Measurements from ENCODE around the gene SYT13. TPM values are rescaled to one million over a fixed set of nuclear protein-coding genes. Genes with fewer than 3 reads are reported as not detected.

The SYT13 gene
- polyA plus RNA-seq, 3 donors from 2014 or later = not detected

GRCh38 chr11:45275828-45276227, 10.3 kb downstream of the SYT13 start:
- H3K9me3 Mint-ChIP-seq = peaks cover 0 to 2% (median 0%) of the 10 kb centered on the region in 6 donors
- DNase-seq = no peak
- no peak overlapping the region for H3K4me3 Mint-ChIP-seq
- peaks cover 6 to 20% (median 10%) of the 10 kb centered on the region in 3 donors for H3K27me3 Mint-ChIP-seq (ENCODE audit: low read depth in 3 of 3)
- no peak overlapping the region for H3K27ac Mint-ChIP-seq
- no peaks in the 10 kb centered on the region for H3K4me1 Mint-ChIP-seq
- H3K36me3 Mint-ChIP-seq = no peaks in the 10 kb centered on the region

GRCh38 chr11:45274206-45274605, 11.9 kb downstream of the SYT13 start:
- peaks cover 7 to 18% (median 10%) of the 10 kb centered on the region in 3 donors for H3K27me3 Mint-ChIP-seq (ENCODE audit: low read depth in 3 of 3)
- H3K9me3 Mint-ChIP-seq = peaks cover 0 to 2% (median 0%) of the 10 kb centered on the region in 6 donors
- no peaks in the 10 kb centered on the region for H3K4me1 Mint-ChIP-seq
- H3K36me3 Mint-ChIP-seq = no peaks in the 10 kb centered on the region
- H3K27ac Mint-ChIP-seq = no peak overlapping the region
- H3K4me3 Mint-ChIP-seq = no peak overlapping the region
- no peak for DNase-seq

- Mint-ChIP-seq H3K27me3 (ENCODE audit: low read depth in 3 of 3) (peaks cover 7 to 18% (median 11%) of the 10 kb centered on the region in 3 donors), H3K4me1 (no peaks in the 10 kb centered on the region), H3K27ac (no peak overlapping the region), H3K4me3 (no peak overlapping the region), H3K9me3 (peaks cover 0 to 2% (median 0%) of the 10 kb centered on the region in 6 donors), H3K36me3 (no peaks in the 10 kb centered on the region)
- no peak for DNase-seq
Observed at GRCh38 chr11:45273509-45273908, 12.6 kb downstream of the SYT13 start.

GRCh38 chr11:45272701-45273100, 13.4 kb downstream of the SYT13 start:
- Mint-ChIP-seq H3K27me3 (ENCODE audit: low read depth in 3 of 3) (peaks cover 7 to 18% (median 8%) of the 10 kb centered on the region in 3 donors), H3K4me3 (no peak overlapping the region), H3K36me3 (no peaks in the 10 kb centered on the region)

GRCh38 chr11:45270946-45271716, 15.0 kb downstream of the SYT13 start:
- no peaks in the 10 kb centered on the region for H3K4me1 Mint-ChIP-seq
- no peak overlapping the region for H3K4me3 Mint-ChIP-seq
- peaks cover 0 to 2% (median 0%) of the 10 kb centered on the region in 6 donors for H3K9me3 Mint-ChIP-seq
- no peak for DNase-seq
- H3K27me3 Mint-ChIP-seq (ENCODE audit: low read depth in 3 of 3) = peaks cover 4 to 16% (median 7%) of the 10 kb centered on the region in 3 donors
- no peak overlapping the region for H3K27ac Mint-ChIP-seq
- H3K36me3 Mint-ChIP-seq = no peaks in the 10 kb centered on the region

More at GRCh38 chr11:45272701-45273100, 13.4 kb downstream of the SYT13 start:
- no peaks in the 10 kb centered on the region for H3K4me1 Mint-ChIP-seq
- peaks cover 0 to 2% (median 0%) of the 10 kb centered on the region in 6 donors for H3K9me3 Mint-ChIP-seq
- no peak overlapping the region for H3K27ac Mint-ChIP-seq
- DNase-seq = no peak

- peaks cover 4 to 11% (median 7%) of the 10 kb centered on the region in 3 donors for H3K27me3 Mint-ChIP-seq (ENCODE audit: low read depth in 3 of 3)
- H3K27ac Mint-ChIP-seq = no peak overlapping the region
- DNase-seq = no peak
- H3K4me1 Mint-ChIP-seq = no peaks in the 10 kb centered on the region
- H3K9me3 Mint-ChIP-seq = peaks cover 0 to 2% (median 0%) of the 10 kb centered on the region in 6 donors
- no peak overlapping the region for H3K4me3 Mint-ChIP-seq
- no peaks in the 10 kb centered on the region for H3K36me3 Mint-ChIP-seq
Observed at GRCh38 chr11:45269678-45270077, 16.5 kb downstream of the SYT13 start.

- Mint-ChIP-seq H3K4me3 (no peak overlapping the region), H3K36me3 (no peaks in the 10 kb centered on the region), H3K4me1 (no peaks in the 10 kb centered on the region), H3K9me3 (peaks cover 0 to 2% (median 0%) of the 10 kb centered on the region in 6 donors), H3K27me3 (ENCODE audit: low read depth in 3 of 3) (peaks cover 4 to 12% (median 4%) of the 10 kb centered on the region in 3 donors), H3K27ac (no peak overlapping the region)
- no peak for DNase-seq
Observed at GRCh38 chr11:45267652-45268299, 18.4 kb downstream of the SYT13 start.

GRCh38 chr11:45267052-45267451, 19.1 kb downstream of the SYT13 start:
- Mint-ChIP-seq H3K36me3 (no peaks in the 10 kb centered on the region), H3K4me1 (no peaks in the 10 kb centered on the region)

GRCh38 chr11:45266676-45267020, 19.5 kb downstream of the SYT13 start:
- no peak for DNase-seq
- Mint-ChIP-seq H3K36me3 (no peaks in the 10 kb centered on the region), H3K27ac (no peak overlapping the region), H3K4me3 (no peak overlapping the region), H3K27me3 (ENCODE audit: low read depth in 3 of 3) (peaks cover 4 to 12% (median 6%) of the 10 kb centered on the region in 3 donors), H3K4me1 (no peaks in the 10 kb centered on the region), H3K9me3 (peaks cover 0 to 2% (median 0%) of the 10 kb centered on the region in 6 donors)

More at GRCh38 chr11:45267052-45267451, 19.1 kb downstream of the SYT13 start:
- peaks cover 4 to 12% (median 7%) of the 10 kb centered on the region in 3 donors for H3K27me3 Mint-ChIP-seq (ENCODE audit: low read depth in 3 of 3)
- H3K27ac Mint-ChIP-seq = no peak overlapping the region
- no peak overlapping the region for H3K4me3 Mint-ChIP-seq
- no peak for DNase-seq
- H3K9me3 Mint-ChIP-seq = peaks cover 0 to 2% (median 0%) of the 10 kb centered on the region in 6 donors

GRCh38 chr11:45265969-45266675, 20.0 kb downstream of the SYT13 start:
- H3K9me3 Mint-ChIP-seq = peaks cover 0 to 2% (median 0%) of the 10 kb centered on the region in 6 donors
- no peaks in the 10 kb centered on the region for H3K36me3 Mint-ChIP-seq
- peaks cover 1 to 11% (median 6%) of the 10 kb centered on the region in 3 donors for H3K27me3 Mint-ChIP-seq (ENCODE audit: low read depth in 3 of 3)
- DNase-seq = no peak
- no peak overlapping the region for H3K27ac Mint-ChIP-seq
- H3K4me1 Mint-ChIP-seq = no peaks in the 10 kb centered on the region
- H3K4me3 Mint-ChIP-seq = no peak overlapping the region

GRCh38 chr11:45264839-45265515, 21.2 kb downstream of the SYT13 start:
- H3K27me3 Mint-ChIP-seq (ENCODE audit: low read depth in 3 of 3) = peaks cover 1 to 17% (median 5%) of the 10 kb centered on the region in 3 donors

GRCh38 chr11:45263773-45264172, 22.4 kb downstream of the SYT13 start:
- peaks cover 0 to 17% (median 6%) of the 10 kb centered on the region in 3 donors for H3K27me3 Mint-ChIP-seq (ENCODE audit: low read depth in 3 of 3)

More at GRCh38 chr11:45264839-45265515, 21.2 kb downstream of the SYT13 start:
- no peak overlapping the region for H3K27ac Mint-ChIP-seq
- H3K4me3 Mint-ChIP-seq = no peak overlapping the region
- DNase-seq = no peak
- peaks cover 0 to 2% (median 0%) of the 10 kb centered on the region in 6 donors for H3K9me3 Mint-ChIP-seq
- H3K36me3 Mint-ChIP-seq = no peaks in the 10 kb centered on the region
- no peaks in the 10 kb centered on the region for H3K4me1 Mint-ChIP-seq

GRCh38 chr11:45262900-45263299, 23.2 kb downstream of the SYT13 start:
- H3K4me1 Mint-ChIP-seq = no peaks in the 10 kb centered on the region
- DNase-seq = no peak
- peaks cover 0 to 20% (median 6%) of the 10 kb centered on the region in 3 donors for H3K27me3 Mint-ChIP-seq (ENCODE audit: low read depth in 3 of 3)
- no peak overlapping the region for H3K27ac Mint-ChIP-seq
- no peak overlapping the region for H3K4me3 Mint-ChIP-seq
- H3K36me3 Mint-ChIP-seq = no peaks in the 10 kb centered on the region
- no peaks in the 10 kb centered on the region for H3K9me3 Mint-ChIP-seq

More at GRCh38 chr11:45263773-45264172, 22.4 kb downstream of the SYT13 start:
- no peaks in the 10 kb centered on the region for H3K4me1 Mint-ChIP-seq
- no peak overlapping the region for H3K4me3 Mint-ChIP-seq
- H3K27ac Mint-ChIP-seq = no peak overlapping the region
- H3K36me3 Mint-ChIP-seq = no peaks in the 10 kb centered on the region
- no peak for DNase-seq
- peaks cover 0 to under 1% (median 0%) of the 10 kb centered on the region in 6 donors for H3K9me3 Mint-ChIP-seq
